Measurements from ENCODE around the gene PIGC.

- TF ChIP-seq POLR2A (IDR thresholded peaks at IDR 0.05), result no peak
- TF ChIP-seq, protein P1, sequence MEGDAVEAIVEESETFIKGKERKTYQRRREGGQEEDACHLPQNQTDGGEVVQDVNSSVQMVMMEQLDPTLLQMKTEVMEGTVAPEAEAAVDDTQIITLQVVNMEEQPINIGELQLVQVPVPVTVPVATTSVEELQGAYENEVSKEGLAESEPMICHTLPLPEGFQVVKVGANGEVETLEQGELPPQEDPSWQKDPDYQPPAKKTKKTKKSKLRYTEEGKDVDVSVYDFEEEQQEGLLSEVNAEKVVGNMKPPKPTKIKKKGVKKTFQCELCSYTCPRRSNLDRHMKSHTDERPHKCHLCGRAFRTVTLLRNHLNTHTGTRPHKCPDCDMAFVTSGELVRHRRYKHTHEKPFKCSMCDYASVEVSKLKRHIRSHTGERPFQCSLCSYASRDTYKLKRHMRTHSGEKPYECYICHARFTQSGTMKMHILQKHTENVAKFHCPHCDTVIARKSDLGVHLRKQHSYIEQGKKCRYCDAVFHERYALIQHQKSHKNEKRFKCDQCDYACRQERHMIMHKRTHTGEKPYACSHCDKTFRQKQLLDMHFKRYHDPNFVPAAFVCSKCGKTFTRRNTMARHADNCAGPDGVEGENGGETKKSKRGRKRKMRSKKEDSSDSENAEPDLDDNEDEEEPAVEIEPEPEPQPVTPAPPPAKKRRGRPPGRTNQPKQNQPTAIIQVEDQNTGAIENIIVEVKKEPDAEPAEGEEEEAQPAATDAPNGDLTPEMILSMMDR (IDR thresholded peaks at IDR 0.05), result no peak
Measured at GRCh38 chr1:172476218-172476811, 32.4 kb upstream of the PIGC start.

Measured in gastroesophageal sphincter (tissue), 3 donors.